Endothelial cell of umbilical vein (primary cell): Measurements from ENCODE around the gene USP12. TPM values are rescaled to one million over a fixed set of nuclear protein-coding genes. Genes with fewer than 3 reads are reported as not detected.

Experiments used
- BruUV-seq: library from RNA; stranded (reverse); fragments of 400-500 nt; replicated peaks from 2 replicates; lab custom pipeline; 2021; lab: Mats Ljungman, UMichigan
- CTCF ChIA-PET: fragments of 300-600, 350-600 bp; sonication (Branson Sonifier 250); formaldehyde crosslinking; loops from one replicate; lab custom pipeline; 2021; ENCODE audit warnings: antibody characterized with exemption, inconsistent platforms; lab: Charles Lee
- POLR2A ChIA-PET: fragments of 300-600, 350-600 bp; sonication (Branson Sonifier 250); formaldehyde crosslinking; loops from one replicate; lab custom pipeline; 2021; ENCODE audit warnings: antibody characterized with exemption, inconsistent platforms; lab: Charles Lee
- DNase-seq: peaks from one replicate; pipeline ENCODE4 v3.0.0-alpha.2; 2011; ENCODE audit warnings: low read depth, low spot score
- FAIRE-seq: peaks from 2 replicates; lab custom pipeline; 2011; peaks lifted over from hg19 to GRCh38; lab: Jason Lieb, UNC
- H2AFZ ChIP-seq: 2 replicates; pipeline ENCODE4 v1.6.0; 2012; ENCODE audit warnings: low read depth, low read length, control low read depth, inconsistent platforms
- H3K27ac ChIP-seq: 2 replicates; pipeline ENCODE4 v1.5.1; 2011; ENCODE audit warnings: low read depth, mild to moderate bottlenecking, control low read depth, low read length, moderate library complexity; ENCODE audit not compliant: insufficient read depth
- H3K27me3 ChIP-seq, 2 experiments: 2 replicates each; pipeline versions ENCODE4 v1.6.0 to v1.6.1; 2011; ENCODE audit warnings: low read length in 2 of 2, mixed read lengths in 1 of 2; ENCODE audit not compliant: control insufficient read depth in 2 of 2, insufficient read depth in 2 of 2
- H3K36me3 ChIP-seq, 2 experiments: 2 replicates in 1 of 2; 3 replicates in 1 of 2; pipeline ENCODE4 v1.5.1; 2011; ENCODE audit warnings: low read length in 2 of 2, mild to moderate bottlenecking in 1 of 2, moderate library complexity in 1 of 2; ENCODE audit not compliant: control insufficient read depth in 2 of 2, insufficient read depth in 2 of 2; ENCODE audit errors: extremely low read depth in 1 of 2
- H3K4me1 ChIP-seq: 3 replicates; pipeline ENCODE4 v1.5.1; 2011; ENCODE audit warnings: mild to moderate bottlenecking, low read length; ENCODE audit not compliant: control insufficient read depth, insufficient read depth; ENCODE audit errors: extremely low read depth
- H3K4me2 ChIP-seq: 2 replicates; pipeline ENCODE4 v1.6.1; 2011; ENCODE audit warnings: low read length, control low read depth, mixed read lengths; ENCODE audit not compliant: insufficient read depth
- H3K4me3 ChIP-seq, 3 experiments: fragments of 200-600 bp in 1 of 3; sonication (generic), shearing (Covaris generic) in 1 of 3; replicated peaks in 1 of 3; 2 replicates each; pipeline ENCODE4 v1.5.1; 2011 to 2016; ENCODE audit warnings: control low read depth in 3 of 3, low read length in 3 of 3, mild to moderate bottlenecking in 2 of 3, inconsistent platforms in 1 of 3, low read depth in 1 of 3, moderate library complexity in 1 of 3; ENCODE audit not compliant: insufficient read depth in 1 of 3
- H3K79me2 ChIP-seq: 2 replicates; pipeline ENCODE4 v1.6.0; 2012; ENCODE audit warnings: low read length, inconsistent platforms; ENCODE audit not compliant: control insufficient read depth, insufficient read depth
- H3K9ac ChIP-seq: replicated peaks from 2 replicates; pipeline ENCODE3; 2011; ENCODE audit warnings: low read length, control low read depth; ENCODE audit not compliant: insufficient read depth; ENCODE audit errors: extremely low read depth
- H3K9me1 ChIP-seq: replicated peaks from 3 replicates; pipeline ENCODE4 v1.6.0; 2011; ENCODE audit warnings: mild to moderate bottlenecking, low read length; ENCODE audit not compliant: control insufficient read depth, insufficient read depth; ENCODE audit errors: extremely low read depth
- H3K9me3 ChIP-seq: replicated peaks from 2 replicates; pipeline ENCODE4 v1.5.1; 2012; ENCODE audit warnings: low read length, inconsistent platforms; ENCODE audit not compliant: control insufficient read depth, insufficient read depth
- H4K20me1 ChIP-seq: replicated peaks from 2 replicates; pipeline ENCODE3; 2011; ENCODE audit warnings: mild to moderate bottlenecking, low read length; ENCODE audit not compliant: control insufficient read depth, insufficient read depth; ENCODE audit errors: extremely low read depth
- CTCF ChIP-seq, 2 donors: IDR thresholded peaks; 1 replicate in 1 of 2; 2 replicates in 1 of 2; pipeline ENCODE4 v1.5.1; 2011; ENCODE audit warnings: low read length in 2 of 2, mild to moderate bottlenecking in 2 of 2, moderate library complexity in 2 of 2, control low read depth in 1 of 2, inconsistent platforms in 1 of 2, low read depth in 1 of 2; ENCODE audit not compliant: insufficient read depth in 1 of 2; ENCODE audit errors: extremely low read depth in 1 of 2
- EZH2 ChIP-seq: IDR thresholded peaks from 2 replicates; pipeline ENCODE4 v1.6.1; 2012; ENCODE audit warnings: borderline replicate concordance, low read depth, mild to moderate bottlenecking, moderate library complexity, low read length, inconsistent platforms; ENCODE audit not compliant: severe bottlenecking
- FOS ChIP-seq: IDR thresholded peaks from 2 replicates; pipeline ENCODE4 v1.6.1; 2011; ENCODE audit warnings: mild to moderate bottlenecking, low read length, moderate library complexity, borderline replicate concordance; ENCODE audit not compliant: insufficient read depth
- GATA2 ChIP-seq: IDR thresholded peaks from 2 replicates; pipeline ENCODE4 v1.7.0; 2011; ENCODE audit warnings: low read depth, mild to moderate bottlenecking, moderate library complexity, mixed read lengths, low read length; ENCODE audit not compliant: insufficient read length, insufficient read depth
- JUN ChIP-seq: IDR thresholded peaks from 2 replicates; pipeline ENCODE4 v1.6.1; 2011; ENCODE audit warnings: borderline replicate concordance, low read depth; ENCODE audit not compliant: insufficient read length, insufficient read depth
- MYC ChIP-seq: IDR thresholded peaks from one replicate; pipeline ENCODE4 v1.6.1; 2011; ENCODE audit warnings: mild to moderate bottlenecking, low read depth, low read length
- POLR2A ChIP-seq: IDR thresholded peaks from 2 replicates; pipeline ENCODE4 v1.6.1; 2012; ENCODE audit warnings: low read depth, mild to moderate bottlenecking, control low read depth, low read length
- POLR2AphosphoS5 ChIP-seq: IDR thresholded peaks from 2 replicates; pipeline ENCODE4 v1.6.1; 2012; ENCODE audit warnings: low read depth, mild to moderate bottlenecking, control low read depth, low read length, moderate library complexity; ENCODE audit not compliant: insufficient read depth
- dilution Hi-C: fragments of 300-500 bp; cut with MboI; formaldehyde crosslinking; loops from one replicate; pipeline ENCODE4 v1.15.0; 2019; ENCODE audit warnings: low sequenced_read_pairs; ENCODE audit not compliant: extremely low pct_ligation_motif_present
- intact Hi-C: fragments of 100-400 bp; cut with micrococcal nuclease; formaldehyde crosslinking; loops from one replicate; pipeline ENCODE4 v1.10.0; 2022
- polyA plus RNA-seq, 4 experiments: library from polyadenylated mRNA; depleted of rRNA in 3 of 4; stranded (reverse) in 3 of 4; unstranded in 1 of 4; fragments of >200 nt; gene quantifications; 2 replicates each; pipeline versions ENCODE4 v1.2.1 to v1.2.3, GENCODE V29; 2011 to 2012; ENCODE audit warnings: missing spikeins in 1 of 4
- total RNA-seq: library from RNA; stranded (reverse); gene quantifications from 2 replicates; pipeline ENCODE4 v1.2.3, GENCODE V29; 2021
- TF ChIP-seq, protein P1 (sequence below): IDR thresholded peaks from 2 replicates; pipeline ENCODE4 v1.6.1; 2011; ENCODE audit not compliant: insufficient read depth, insufficient read length

USP12 gene
- total and polyA plus RNA-seq, 2 donors (not counting 3 experiments of a cell fraction or from before 2014, with no cell fraction given): 6.2 to 33.4 TPM

- dilution Hi-C loops (no loop called here), intact Hi-C loops (no loop called here)
- no peaks in the 10 kb centered on the region for H3K27me3 ChIP-seq
- peaks cover 0 to 3% of the 10 kb centered on the region in 2 experiments for H3K36me3 ChIP-seq
- peaks cover 11% of the 10 kb centered on the region for H3K4me1 ChIP-seq
- peaks cover 14% of the 10 kb centered on the region for H4K20me1 ChIP-seq
- no peak for FAIRE-seq
- ChIA-PET CTCF (interaction anchor here (1.3 kb wide), 2 partner anchors 12 to 144 kb away, joined by 3 read pairs; partner anchors contain the start of gene RASL11A), POLR2A (no interaction called here)
- H2AFZ ChIP-seq: no peak overlapping the region
- DNase-seq: no peak
- no peak overlapping the region for H3K27ac ChIP-seq
- no peak overlapping the region for H3K4me2 ChIP-seq
- no peaks in the 10 kb centered on the region for H3K9me3 ChIP-seq
- H3K9me1 ChIP-seq: no peaks in the 10 kb centered on the region
- H3K4me3 ChIP-seq: no peak overlapping the region
- no TSS peak for BruUV-seq
- H3K79me2 ChIP-seq: peaks cover 95% of the 10 kb centered on the region
- no peak overlapping the region for H3K9ac ChIP-seq
- TF ChIP-seq, protein P1, sequence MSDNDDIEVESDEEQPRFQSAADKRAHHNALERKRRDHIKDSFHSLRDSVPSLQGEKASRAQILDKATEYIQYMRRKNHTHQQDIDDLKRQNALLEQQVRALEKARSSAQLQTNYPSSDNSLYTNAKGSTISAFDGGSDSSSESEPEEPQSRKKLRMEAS: no peak
- TF ChIP-seq POLR2AphosphoS5 (no peak), EZH2 (no peak), MYC (no peak), CTCF (IDR thresholded peaks at IDR 0.05; ENCODE audit: extremely low read depth in 1 of 2, insufficient read depth in 1 of 2, low read depth in 1 of 2, low read length in 2 of 2) (no peak), GATA2 (no peak), FOS (no peak), POLR2A (no peak), JUN (no peak)
These were observed 44.8 kb downstream of the USP12 start for GRCh38 chr13:27126859-27127258.
